IMR-90 (cell line): ENCODE measurements around the gene SPATC1L. TPM values are rescaled to one million over a fixed set of nuclear protein-coding genes. Genes with fewer than 3 reads are reported as not detected.

Experiments
- ATAC-seq: fragments of 200-7000 bp; cut with Tn5 transposase; 2 replicates; pipeline ENCODE4 v1.9.1; 2020; ENCODE audit warnings: low read depth, mild to moderate bottlenecking, moderate library complexity
- BruUV-seq: library from RNA; stranded (reverse); fragments of 400-500 nt; replicated peaks from 2 replicates; lab custom pipeline; 2021; lab: Mats Ljungman, UMichigan
- CTCF ChIA-PET: fragments of 300-600 bp; formaldehyde crosslinking; extraction: SDS; loops from one replicate; lab custom pipeline; 2021; ENCODE audit warnings: antibody characterized with exemption; lab: Yijun Ruan, JAX
- POLR2A ChIA-PET: fragments of 300-600 bp; sonication (Branson Sonifier 250); formaldehyde crosslinking; loops from one replicate; lab custom pipeline; 2022; ENCODE audit warnings: antibody characterized with exemption; ENCODE audit not compliant: unreplicated experiment; lab: Charles Lee
- DNase-seq: peaks from one replicate; pipeline ENCODE4 v3.0.0; 2013
- H2AFZ ChIP-seq: replicated peaks from 2 replicates; pipeline ENCODE3; 2013; ENCODE audit warnings: low read length, mild to moderate bottlenecking; ENCODE audit not compliant: poor library complexity
- H2AK5ac ChIP-seq: 2 replicates; pipeline ENCODE4 v1.6.1; 2013; ENCODE audit warnings: low read depth, low read length, inconsistent platforms
- H2AK9ac ChIP-seq: replicated peaks from 2 replicates; pipeline ENCODE3; 2013; ENCODE audit warnings: mild to moderate bottlenecking, low read depth, low read length, moderate library complexity; ENCODE audit not compliant: poor library complexity
- H2BK120ac ChIP-seq: 2 replicates; pipeline ENCODE4 v1.6.1; 2013; ENCODE audit warnings: low read depth, low read length, inconsistent platforms
- H2BK15ac ChIP-seq: 3 replicates; pipeline ENCODE4 v1.6.1; 2013; ENCODE audit warnings: low read depth, low read length, inconsistent platforms
- H2BK20ac ChIP-seq: 2 replicates; pipeline ENCODE4 v1.6.1; 2013; ENCODE audit warnings: low read depth, mild to moderate bottlenecking, inconsistent platforms, low read length, moderate library complexity
- H2BK5ac ChIP-seq: 2 replicates; pipeline ENCODE4 v1.6.1; 2013; ENCODE audit warnings: mild to moderate bottlenecking, low read depth, low read length, inconsistent platforms; ENCODE audit not compliant: poor library complexity, severe bottlenecking
- H3K14ac ChIP-seq: replicated peaks from 2 replicates; pipeline ENCODE4 v1.6.1; 2013; ENCODE audit warnings: low read depth, low read length, inconsistent platforms
- H3K18ac ChIP-seq: 2 replicates; pipeline ENCODE4 v1.6.1; 2013; ENCODE audit warnings: low read depth, low read length, control low read depth
- H3K23ac ChIP-seq: 2 replicates; pipeline ENCODE4 v1.6.1; 2013; ENCODE audit warnings: low read depth, low read length, inconsistent platforms
- H3K27ac ChIP-seq: 2 replicates; pipeline ENCODE4 v1.5.1; 2013; ENCODE audit warnings: mild to moderate bottlenecking, control low read depth, low read length; ENCODE audit not compliant: insufficient read depth
- H3K27me3 ChIP-seq: 2 replicates; pipeline ENCODE4 v1.6.1; 2013; ENCODE audit warnings: low read length; ENCODE audit not compliant: control insufficient read depth, insufficient read depth
- H3K36me3 ChIP-seq: 2 replicates; pipeline ENCODE4 v1.6.1; 2013; ENCODE audit warnings: low read length, mixed read lengths; ENCODE audit not compliant: control insufficient read depth, insufficient read depth
- H3K4ac ChIP-seq: 2 replicates; pipeline ENCODE4 v1.6.1; 2013; ENCODE audit warnings: low read depth, low read length, inconsistent platforms
- H3K4me1 ChIP-seq: 2 replicates; pipeline ENCODE4 v1.6.1; 2013; ENCODE audit warnings: low read length, mixed read lengths; ENCODE audit not compliant: control insufficient read depth, insufficient read depth
- H3K4me2 ChIP-seq: 2 replicates; pipeline ENCODE4 v1.6.1; 2013; ENCODE audit warnings: low read depth, mild to moderate bottlenecking, control low read depth, low read length, moderate library complexity
- H3K4me3 ChIP-seq: 2 replicates; pipeline ENCODE4 v1.5.1; 2013; ENCODE audit warnings: low read depth, mild to moderate bottlenecking, control low read depth, low read length, moderate library complexity; ENCODE audit not compliant: insufficient read depth
- H3K56ac ChIP-seq: 2 replicates; pipeline ENCODE4 v1.6.1; 2013; ENCODE audit warnings: low read length, inconsistent platforms; ENCODE audit not compliant: insufficient read depth; ENCODE audit errors: extremely low read depth
- H3K79me1 ChIP-seq, 2 experiments: 2 replicates each; pipeline ENCODE4 v1.6.1; 2013; ENCODE audit warnings: low read length in 2 of 2, inconsistent platforms in 1 of 2, low read depth in 1 of 2
- H3K9ac ChIP-seq: 2 replicates; pipeline ENCODE4 v1.6.1; 2013; ENCODE audit warnings: low read depth, low read length, control low read depth
- H3K9me1 ChIP-seq: 2 replicates; pipeline ENCODE4 v1.6.1; 2013; ENCODE audit warnings: low read length, inconsistent platforms; ENCODE audit not compliant: insufficient read depth
- H3K9me3 ChIP-seq: 2 replicates; pipeline ENCODE4 v1.6.1; 2013; ENCODE audit warnings: low read length; ENCODE audit not compliant: control insufficient read depth, insufficient read depth
- H4K20me1 ChIP-seq: 2 replicates; pipeline ENCODE4 v1.6.1; 2013; ENCODE audit warnings: low read length, inconsistent platforms; ENCODE audit not compliant: insufficient read depth
- H4K5ac ChIP-seq: 2 replicates; pipeline ENCODE4 v1.6.1; 2013; ENCODE audit warnings: mild to moderate bottlenecking, low read depth, low read length, control low read depth
- H4K8ac ChIP-seq, 2 experiments: 2 replicates each; pipeline ENCODE4 v1.6.1; 2013; ENCODE audit warnings: low read depth in 2 of 2, low read length in 2 of 2, control low read depth in 1 of 2, inconsistent platforms in 1 of 2
- H4K91ac ChIP-seq: 2 replicates; pipeline ENCODE4 v1.6.1; 2013; ENCODE audit warnings: low read depth, low read length, inconsistent platforms; ENCODE audit not compliant: insufficient read depth
- BHLHE40 ChIP-seq: fragments of 150-350 bp; IDR thresholded peaks from 2 replicates; pipeline ENCODE4 v1.6.1; 2016; ENCODE audit warnings: mild to moderate bottlenecking, low read depth, low read length
- CEBPB ChIP-seq: IDR thresholded peaks from 2 replicates; pipeline ENCODE4 v1.6.1; 2012; ENCODE audit warnings: low read depth, low read length, improper control_type of control experiment
- CHD1 ChIP-seq: IDR thresholded peaks from 2 replicates; pipeline ENCODE4 v1.6.1; 2012; ENCODE audit warnings: low read depth, low read length, improper control_type of control experiment
- MAFK ChIP-seq: IDR thresholded peaks from 2 replicates; pipeline ENCODE4 v1.6.1; 2012; ENCODE audit warnings: low read depth, low read length, improper control_type of control experiment
- MAZ ChIP-seq: IDR thresholded peaks from 2 replicates; pipeline ENCODE4 v1.6.1; 2012; ENCODE audit warnings: low read depth, mild to moderate bottlenecking, low read length, improper control_type of control experiment, moderate library complexity, borderline replicate concordance
- MXI1 ChIP-seq: IDR thresholded peaks from 2 replicates; pipeline ENCODE4 v1.6.1; 2012; ENCODE audit warnings: low read depth, mild to moderate bottlenecking, low read length, moderate library complexity, borderline replicate concordance
- NFE2L2 ChIP-seq: fragments of 150-350 bp; IDR thresholded peaks from 2 replicates; pipeline ENCODE4 v1.6.1; 2016; ENCODE audit warnings: low read depth, mild to moderate bottlenecking, low read length
- RAD21 ChIP-seq: IDR thresholded peaks from 2 replicates; pipeline ENCODE4 v1.6.1; 2012; ENCODE audit warnings: low read length, improper control_type of control experiment
- RFX5 ChIP-seq: IDR thresholded peaks from 2 replicates; pipeline ENCODE4 v1.8.0; 2012; ENCODE audit warnings: low read depth, mild to moderate bottlenecking, low read length, moderate library complexity
- SMC3 ChIP-seq: fragments of 150-350 bp; IDR thresholded peaks from 2 replicates; pipeline ENCODE4 v1.6.1; 2016; ENCODE audit warnings: low read depth, mild to moderate bottlenecking, antibody characterized with exemption, low read length, moderate library complexity
- WGBS, 2 experiments: methylation state at CpG; one replicate each; pipeline versions ENCODE4 v1.1.5 to v1.1.7; 2013; ENCODE audit warnings: missing lambda C conversion rate in 2 of 2; ENCODE audit not compliant: insufficient read length in 1 of 2; ENCODE audit errors: extremely low coverage in 2 of 2; 5-methylcytosine and 5-hydroxymethylcytosine counted together
- dilution Hi-C: fragments of 300-500 bp; cut with HindIII; formaldehyde crosslinking; loops from one replicate; pipeline ENCODE4 v1.14.3; 2018; ENCODE audit warnings: low sequenced_read_pairs; ENCODE audit not compliant: unreplicated experiment
- in situ Hi-C: fragments of 300-500 bp; cut with MboI; formaldehyde crosslinking; loops from 3 replicates; pipeline ENCODE4 v1.14.3; 2019; ENCODE audit warnings: low sequenced_read_pairs, inconsistent platforms, mixed read lengths
- intact Hi-C: fragments of 100-400 bp; cut with micrococcal nuclease; formaldehyde crosslinking; loops from 2 replicates; pipeline ENCODE4 v1.10.0; 2022
- polyA plus RNA-seq, 3 experiments: library from polyadenylated mRNA; depleted of rRNA; stranded (reverse); fragments of >200 nt; gene quantifications; 2 replicates each; pipeline ENCODE4 v1.2.3, GENCODE V29; 2012; ENCODE audit warnings: low replicate concordance in 1 of 3
- total RNA-seq: library from RNA; depleted of rRNA; stranded (reverse); fragments of >200 nt; gene quantifications from 2 replicates; pipeline ENCODE4 v1.2.3, GENCODE V29; 2012
- TF ChIP-seq, protein P1 (sequence below): fragments of 150-350 bp; IDR thresholded peaks from 2 replicates; pipeline ENCODE4 v1.6.1; 2017; ENCODE audit warnings: mild to moderate bottlenecking, antibody characterized with exemption, low read length, low read depth
- TF ChIP-seq, protein P2 (sequence below): fragments of 150-350 bp; IDR thresholded peaks from 2 replicates; pipeline ENCODE4 v1.6.1; 2016; ENCODE audit warnings: low read depth, mild to moderate bottlenecking, low read length, moderate library complexity, borderline replicate concordance

The SPATC1L gene
- total and polyA plus RNA-seq, 2 of the 4 experiments (the other 2 are of a cell fraction), result 3.8 to 17.2 TPM

GRCh38 chr21:46168659-46169386, 15.4 kb downstream of the SPATC1L start:
- no peaks in the 10 kb centered on the region for H3K79me1 ChIP-seq
- no peak for TF ChIP-seq RFX5
- TF ChIP-seq MAFK, result no peak
- TF ChIP-seq, protein P1, sequence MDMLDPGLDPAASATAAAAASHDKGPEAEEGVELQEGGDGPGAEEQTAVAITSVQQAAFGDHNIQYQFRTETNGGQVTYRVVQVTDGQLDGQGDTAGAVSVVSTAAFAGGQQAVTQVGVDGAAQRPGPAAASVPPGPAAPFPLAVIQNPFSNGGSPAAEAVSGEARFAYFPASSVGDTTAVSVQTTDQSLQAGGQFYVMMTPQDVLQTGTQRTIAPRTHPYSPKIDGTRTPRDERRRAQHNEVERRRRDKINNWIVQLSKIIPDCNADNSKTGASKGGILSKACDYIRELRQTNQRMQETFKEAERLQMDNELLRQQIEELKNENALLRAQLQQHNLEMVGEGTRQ, result no peak
- no peak for TF ChIP-seq SMC3
- no peak for TF ChIP-seq NFE2L2
- no peak for TF ChIP-seq MXI1
- no peak for TF ChIP-seq CHD1
- TF ChIP-seq MAZ, result no peak
- no peak for TF ChIP-seq CEBPB
- no peak for TF ChIP-seq RAD21
- no peak for TF ChIP-seq BHLHE40
- TF ChIP-seq, protein P2, sequence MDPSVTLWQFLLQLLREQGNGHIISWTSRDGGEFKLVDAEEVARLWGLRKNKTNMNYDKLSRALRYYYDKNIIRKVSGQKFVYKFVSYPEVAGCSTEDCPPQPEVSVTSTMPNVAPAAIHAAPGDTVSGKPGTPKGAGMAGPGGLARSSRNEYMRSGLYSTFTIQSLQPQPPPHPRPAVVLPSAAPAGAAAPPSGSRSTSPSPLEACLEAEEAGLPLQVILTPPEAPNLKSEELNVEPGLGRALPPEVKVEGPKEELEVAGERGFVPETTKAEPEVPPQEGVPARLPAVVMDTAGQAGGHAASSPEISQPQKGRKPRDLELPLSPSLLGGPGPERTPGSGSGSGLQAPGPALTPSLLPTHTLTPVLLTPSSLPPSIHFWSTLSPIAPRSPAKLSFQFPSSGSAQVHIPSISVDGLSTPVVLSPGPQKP, result no peak
- peaks cover 2% of the 10 kb centered on the region for H3K36me3 ChIP-seq
- H2AFZ ChIP-seq, result no peak overlapping the region
- no peaks in the 10 kb centered on the region for H3K9me1 ChIP-seq
- intact Hi-C loops (no loop called here), in situ Hi-C loops (no loop called here), dilution Hi-C loops (no loop called here)
- ChIA-PET CTCF (no interaction called here), POLR2A (no interaction called here)
- DNase-seq (no peak), ATAC-seq (no peak)
- H3K4ac ChIP-seq, result no peak overlapping the region
- H3K9me3 ChIP-seq, result peaks cover 7% of the 10 kb centered on the region
- H2BK5ac ChIP-seq, result no peak overlapping the region
- H3K23ac ChIP-seq, result no peak overlapping the region
- H2AK9ac ChIP-seq, result no peak overlapping the region
- H2BK15ac ChIP-seq, result no peak overlapping the region
- no peak overlapping the region for H4K8ac ChIP-seq
- no peak overlapping the region for H3K18ac ChIP-seq
- no peak overlapping the region for H3K4me2 ChIP-seq
- H3K27ac ChIP-seq, result no peak overlapping the region
- H3K9ac ChIP-seq, result no peak overlapping the region
- no TSS peak for BruUV-seq
- no peak overlapping the region for H3K56ac ChIP-seq
- H2BK20ac ChIP-seq, result no peak overlapping the region
- no peaks in the 10 kb centered on the region for H3K27me3 ChIP-seq
- WGBS, 2 experiments, result 40% methylated on average over 1 of the region's 8 CpGs; no CpG with 5 or more reads in 1 of the 2 experiments
- H3K4me3 ChIP-seq, result no peak overlapping the region
- no peak overlapping the region for H2AK5ac ChIP-seq
- H4K91ac ChIP-seq, result no peak overlapping the region
- H2BK120ac ChIP-seq, result no peak overlapping the region
- H3K4me1 ChIP-seq, result no peaks in the 10 kb centered on the region
- no peaks in the 10 kb centered on the region for H4K20me1 ChIP-seq
- no peak overlapping the region for H4K5ac ChIP-seq
- no peak overlapping the region for H3K14ac ChIP-seq
